Brain microvascular endothelial cell (primary cell): ENCODE data around the gene HIVEP3.

Experiments used
- DNase-seq: peaks from one replicate; pipeline ENCODE4 v3.0.0-alpha.2; 2020
- H3K27ac ChIP-seq: fragments of 250-450 bp; sonication (Bioruptor Pico); 2 replicates; pipeline ENCODE4 v1.5.1; 2020; ENCODE audit warnings: mild to moderate bottlenecking, moderate library complexity
- H3K27me3 ChIP-seq: fragments of 250-450 bp; sonication (Bioruptor Pico); replicated peaks from 2 replicates; pipeline ENCODE4 v1.5.1; 2020; ENCODE audit warnings: mild to moderate bottlenecking
- H3K36me3 ChIP-seq: fragments of 250-450 bp; sonication (Bioruptor Pico); replicated peaks from 2 replicates; pipeline ENCODE4 v1.5.1; 2020; ENCODE audit warnings: mild to moderate bottlenecking
- H3K4me3 ChIP-seq: 2 replicates; pipeline ENCODE4 v1.5.1; 2011; ENCODE audit warnings: low read depth, mild to moderate bottlenecking, control low read depth, low read length, moderate library complexity
- CTCF ChIP-seq: IDR thresholded peaks from 2 replicates; pipeline ENCODE4 v1.5.1; 2011; ENCODE audit warnings: low read depth, mild to moderate bottlenecking, moderate library complexity, low read length, control low read depth, inconsistent platforms; ENCODE audit errors: missing control alignments
- in situ Hi-C: cut with HindIII; loops from 2 replicates; pipeline ENCODE4 v1.10.0; 2017; ENCODE audit warnings: low sequenced_read_pairs, low pct_ligation_motif_present

The HIVEP3 gene

GRCh38 chr1:41689558-41689981, 229.2 kb downstream of the HIVEP3 start:
- Histone ChIP-seq H3K4me3 (no peak overlapping the region), H3K27ac (no peak overlapping the region), H3K27me3 (no peaks in the 10 kb centered on the region), H3K36me3 (no peaks in the 10 kb centered on the region)
- no peak for TF ChIP-seq CTCF
- in situ Hi-C loops: no loop called here
- DNase-seq: no peak

- no peak overlapping the region for H3K27ac ChIP-seq
- no peak for TF ChIP-seq CTCF
- no peaks in the 10 kb centered on the region for H3K27me3 ChIP-seq
- H3K36me3 ChIP-seq: no peaks in the 10 kb centered on the region
- no peak for DNase-seq
- in situ Hi-C loops: no loop called here
- no peak overlapping the region for H3K4me3 ChIP-seq
These were observed 229.6 kb downstream of the HIVEP3 start for GRCh38 chr1:41689139-41689538.

GRCh38 chr1:41687007-41687406, 231.7 kb downstream of the HIVEP3 start:
- no peak for DNase-seq
- TF ChIP-seq CTCF: no peak
- Histone ChIP-seq H3K36me3 (no peaks in the 10 kb centered on the region), H3K27me3 (no peaks in the 10 kb centered on the region), H3K4me3 (no peak overlapping the region), H3K27ac (no peak overlapping the region)
- in situ Hi-C loops: no loop called here

GRCh38 chr1:41683681-41684500, 234.8 kb downstream of the HIVEP3 start:
- H3K4me3 ChIP-seq: no peak overlapping the region
- in situ Hi-C loops: no loop called here
- DNase-seq: no peak
- no peaks in the 10 kb centered on the region for H3K27me3 ChIP-seq
- H3K36me3 ChIP-seq: no peaks in the 10 kb centered on the region
- no peak overlapping the region for H3K27ac ChIP-seq
- no peak for TF ChIP-seq CTCF

- H3K27me3 ChIP-seq: no peaks in the 10 kb centered on the region
- no peak for TF ChIP-seq CTCF
- in situ Hi-C loops: no loop called here
- H3K36me3 ChIP-seq: no peaks in the 10 kb centered on the region
- H3K27ac ChIP-seq: no peak overlapping the region
- no peak for DNase-seq
- H3K4me3 ChIP-seq: no peak overlapping the region
These were observed 235.7 kb downstream of the HIVEP3 start for GRCh38 chr1:41682845-41683625.
